ENCODE measurements around the gene TMEM141. TPM values are rescaled to one million over a fixed set of nuclear protein-coding genes. Genes with fewer than 3 reads are reported as not detected.

TMEM141 gene
- 10 to 100 TPM; 29.3 to 47.7 (median 35.7) TPM for polyA plus RNA-seq (ENCODE audit: low read depth in 6 of 6)

DNA sequence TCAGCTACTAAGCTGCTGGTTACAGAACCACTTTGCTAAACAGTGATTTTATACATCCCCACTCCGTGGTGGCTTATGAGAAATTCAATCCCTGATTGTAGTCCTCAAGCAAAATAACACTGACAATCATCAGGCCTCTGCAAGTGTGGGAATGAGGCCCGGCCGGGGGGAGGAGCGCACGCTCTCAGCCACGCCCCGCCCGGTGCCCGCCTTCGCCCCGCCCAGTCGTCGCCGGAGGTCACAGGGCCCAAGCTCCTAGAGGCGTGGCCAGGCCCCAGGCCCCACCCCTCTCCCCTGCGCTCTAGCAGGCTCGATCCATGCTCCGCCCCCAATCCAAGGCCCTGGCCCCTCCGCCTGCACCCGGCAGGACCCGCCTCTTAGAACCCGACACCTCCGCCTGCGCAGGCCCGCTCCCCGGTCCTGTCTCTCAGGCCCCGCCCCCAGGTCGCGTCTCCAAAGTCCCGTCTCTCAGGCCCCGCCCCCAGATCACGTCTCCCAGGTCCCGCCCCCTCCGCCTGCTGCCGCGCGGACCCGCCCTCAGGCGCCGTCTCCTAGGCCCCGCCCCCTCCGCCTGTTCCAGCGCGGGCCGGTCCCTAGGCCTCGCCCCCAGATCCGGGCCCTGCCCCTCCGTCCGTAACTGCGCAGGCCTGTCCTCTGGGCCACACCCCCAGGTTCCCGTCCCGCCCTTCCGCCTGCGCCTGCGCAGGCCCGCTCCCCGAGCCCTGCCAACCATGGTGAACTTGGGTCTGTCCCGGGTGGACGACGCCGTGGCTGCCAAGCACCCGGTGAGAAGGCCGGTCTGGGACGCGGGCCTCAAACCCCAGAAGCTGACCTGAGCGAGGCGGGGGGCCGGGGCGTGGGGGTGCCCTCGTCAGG is at the start of gene TMEM141:
Gene TMEM141 (plus strand): TSS at position 705 of the 876 bp plus-strand sequence. CDS start 27 bp downstream, at position 732.
- DNase-seq, result peak; percentile 99
- Mint-ChIP-seq H3K9me3 (no peaks in the 10 kb centered on the region), H3K27me3 (no peaks in the 10 kb centered on the region), H3K4me1 (peaks cover 12 to 15% (median 14%) of the 10 kb centered on the region in 3 donors), H3K4me3 (peak within 1 kb of the TSS; percentile 77 to 92 (median 88)), H3K27ac (peak within 1 kb of the TSS; percentile 96 to 99 (median 99)), H3K36me3 (no peaks in the 10 kb centered on the region)
- ATAC-seq (ENCODE audit: low read depth in 2 of 2), result peak; percentile 82 to 83

DNA sequence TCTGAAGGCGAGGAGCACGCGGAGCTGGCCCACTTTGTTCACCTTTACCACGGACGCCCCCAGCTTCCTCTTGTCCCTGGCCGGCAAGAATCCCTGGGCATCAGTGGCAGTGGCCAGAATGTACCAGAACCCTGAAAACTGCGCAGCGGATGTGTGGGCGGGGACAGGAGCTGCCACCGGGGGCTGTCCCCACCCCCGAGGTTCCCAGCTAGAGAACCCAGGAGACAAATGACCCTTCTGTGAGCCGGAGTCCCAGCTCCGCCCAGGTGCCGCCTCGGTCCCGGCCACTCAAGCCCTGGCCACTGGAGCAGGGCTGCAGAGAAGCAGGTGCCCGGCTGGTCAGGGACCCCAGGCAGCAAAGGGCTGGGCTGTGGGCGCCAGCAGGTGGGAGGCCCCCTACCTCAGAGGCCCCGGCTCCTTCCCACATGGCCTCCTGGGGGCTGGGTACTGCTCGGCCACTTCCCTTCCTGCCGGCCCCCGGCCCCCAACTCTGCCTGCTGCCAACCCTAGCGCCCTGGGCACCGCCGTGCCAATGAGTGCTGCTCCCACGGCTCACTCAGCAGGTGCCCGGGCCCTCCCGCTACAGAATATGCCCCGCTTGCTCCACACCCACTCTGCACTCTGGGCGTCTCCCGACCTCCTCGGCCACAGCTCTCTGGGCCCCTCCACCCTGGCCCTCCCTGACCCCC is 49.1 kb upstream of the TMEM141 start:
- H3K4me3 Mint-ChIP-seq, result peak overlapping the region; percentile 85 to 97 (median 94)

DNA sequence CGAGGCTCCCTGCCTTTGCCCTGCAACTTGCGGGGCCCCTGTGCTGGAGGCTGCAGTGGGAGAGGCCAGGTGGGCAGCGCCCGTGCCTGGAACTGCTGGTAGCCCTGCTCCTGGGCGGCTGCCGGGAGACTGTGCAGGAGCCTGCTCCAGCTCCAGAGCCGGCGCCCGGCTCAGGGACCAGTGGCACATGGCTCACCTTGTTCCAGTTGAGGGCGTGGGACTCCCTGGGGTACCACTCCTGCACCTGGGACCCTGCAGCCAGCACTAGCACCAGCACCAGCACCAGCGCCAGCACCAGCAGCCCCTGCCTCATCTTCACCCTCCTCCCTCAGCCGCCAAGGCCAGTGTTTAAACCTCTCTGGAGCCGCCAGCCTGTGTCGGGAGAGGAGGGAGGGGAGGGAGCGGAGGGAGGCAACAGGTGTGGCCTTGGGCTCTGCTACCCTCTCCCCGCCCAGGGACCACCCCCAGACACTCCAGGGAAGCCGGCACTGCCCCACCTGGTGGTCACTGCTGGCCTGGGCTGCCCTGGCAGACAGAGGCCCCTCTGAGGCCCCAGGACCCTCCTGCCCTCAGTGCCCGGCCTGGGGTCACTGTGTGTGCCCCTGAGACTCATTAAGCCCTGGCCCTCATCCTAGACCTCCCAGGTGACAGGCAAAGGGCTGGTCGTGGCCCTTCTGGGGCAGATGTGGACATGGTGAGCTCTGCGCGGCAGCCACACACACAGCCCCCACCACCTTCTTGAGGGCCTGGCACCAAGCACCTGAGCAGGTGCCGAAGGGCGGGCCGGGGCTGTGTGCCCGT is 48.4 kb upstream of the TMEM141 start, which contains the start of gene LCN10:
Gene LCN10 (minus strand): TSS at position 350 of the 801 bp plus-strand sequence. CDS start 37 bp downstream, at position 313.
- peaks cover 0 to 14% of the 10 kb centered on the region in 2 donors for H3K36me3 Mint-ChIP-seq
- H3K9me3 Mint-ChIP-seq, result no peaks in the 10 kb centered on the region
- peak within 1 kb of the TSS; percentile 85 to 97 (median 94) for H3K4me3 Mint-ChIP-seq
- H3K4me1 Mint-ChIP-seq, result peaks cover 40 to 68% (median 54%) of the 10 kb centered on the region in 3 donors
- no peaks in the 10 kb centered on the region for H3K27me3 Mint-ChIP-seq
- ATAC-seq (ENCODE audit: low read depth in 2 of 2), result peak; percentile 7 to 11
- peak within 1 kb of the TSS in 5 of 6 donors; percentile 69 to 95 (median 88) for H3K27ac Mint-ChIP-seq
- no peak for DNase-seq

More for the DNA sequence above, 49.1 kb upstream of the TMEM141 start:
- DNase-seq (peak; percentile 64), ATAC-seq (ENCODE audit: low read depth in 2 of 2) (peak; percentile 70 to 74)
- Mint-ChIP-seq H3K27me3 (no peaks in the 10 kb centered on the region), H3K36me3 (peaks cover 0 to 14% of the 10 kb centered on the region in 2 donors), H3K9me3 (no peaks in the 10 kb centered on the region), H3K27ac (peak overlapping the region in 4 of 6 donors; percentile 87 to 95 (median 92)), H3K4me1 (peaks cover 38 to 64% (median 52%) of the 10 kb centered on the region in 3 donors)

DNA sequence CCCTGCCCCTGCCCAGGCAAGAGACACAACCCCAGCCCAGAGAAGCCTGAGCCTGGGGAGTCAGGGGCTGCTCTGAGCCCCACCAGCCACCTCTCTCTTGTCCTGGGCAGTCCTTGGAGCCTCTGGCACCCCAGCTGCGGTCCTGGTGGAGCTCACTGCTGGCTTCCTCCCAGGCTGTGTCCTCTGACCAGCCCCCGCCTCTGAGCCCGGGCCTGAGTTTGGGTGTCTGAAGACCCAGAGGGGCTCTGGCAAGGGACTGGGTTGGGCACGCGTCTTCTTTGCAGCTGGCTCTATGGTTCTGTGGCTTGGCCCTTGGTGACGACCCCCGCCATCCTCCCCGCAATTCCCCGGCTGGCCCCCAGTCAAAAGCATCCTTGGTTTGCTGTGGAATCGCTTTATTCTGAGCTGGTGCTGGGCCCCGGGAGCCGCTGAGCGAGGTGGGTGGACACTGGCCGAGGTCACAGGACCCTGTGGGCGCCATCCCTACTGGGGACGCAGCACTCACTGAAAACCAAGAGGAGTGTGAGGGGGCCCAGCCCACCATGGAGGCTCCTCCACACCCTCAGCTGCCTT is 47.4 kb upstream of the TMEM141 start:
- H3K27ac Mint-ChIP-seq, result peak overlapping the region in 3 of 6 donors; percentile 41 to 87 (median 78)

DNA sequence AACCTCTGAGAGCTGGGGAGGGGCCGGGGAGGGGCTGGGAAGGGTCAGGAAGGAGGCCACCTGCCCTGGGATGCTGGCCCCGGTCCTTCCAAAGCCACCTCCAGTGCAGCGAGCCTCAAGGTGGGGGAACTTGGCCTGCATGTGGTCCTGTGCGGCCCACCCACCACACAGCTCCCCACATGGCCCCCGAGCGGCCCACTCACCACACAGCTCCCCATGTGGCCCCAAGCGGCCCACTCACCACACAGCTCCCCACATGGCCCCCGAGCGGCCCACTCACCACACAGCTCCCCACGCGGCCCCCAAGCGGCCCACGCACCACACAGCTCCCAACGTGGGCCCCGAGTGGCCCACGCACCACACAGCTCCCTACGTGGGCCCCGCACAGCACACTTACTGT is 46.4 kb upstream of the TMEM141 start:
- Mint-ChIP-seq H3K4me3 (peak overlapping the region in 1 of 8 donors; percentile 45), H3K9me3 (peaks cover 0 to 1% (median 0%) of the 10 kb centered on the region in 7 donors), H3K4me1 (peaks cover 42 to 71% (median 57%) of the 10 kb centered on the region in 3 donors), H3K27me3 (no peaks in the 10 kb centered on the region), H3K36me3 (no peaks in the 10 kb centered on the region), H3K27ac (peak overlapping the region in 1 of 6 donors; percentile 66)
- no peak for ATAC-seq (ENCODE audit: low read depth in 2 of 2)
- no peak for DNase-seq

More for the DNA sequence above, 47.4 kb upstream of the TMEM141 start:
- Mint-ChIP-seq H3K4me1 (peaks cover 41 to 69% (median 56%) of the 10 kb centered on the region in 3 donors), H3K36me3 (peaks cover 0 to 7% of the 10 kb centered on the region in 2 donors), H3K4me3 (peak overlapping the region; percentile 47 to 97 (median 90)), H3K27me3 (no peaks in the 10 kb centered on the region), H3K9me3 (no peaks in the 10 kb centered on the region)
- no peak for ATAC-seq (ENCODE audit: low read depth in 2 of 2)
- DNase-seq, result no peak

DNA sequence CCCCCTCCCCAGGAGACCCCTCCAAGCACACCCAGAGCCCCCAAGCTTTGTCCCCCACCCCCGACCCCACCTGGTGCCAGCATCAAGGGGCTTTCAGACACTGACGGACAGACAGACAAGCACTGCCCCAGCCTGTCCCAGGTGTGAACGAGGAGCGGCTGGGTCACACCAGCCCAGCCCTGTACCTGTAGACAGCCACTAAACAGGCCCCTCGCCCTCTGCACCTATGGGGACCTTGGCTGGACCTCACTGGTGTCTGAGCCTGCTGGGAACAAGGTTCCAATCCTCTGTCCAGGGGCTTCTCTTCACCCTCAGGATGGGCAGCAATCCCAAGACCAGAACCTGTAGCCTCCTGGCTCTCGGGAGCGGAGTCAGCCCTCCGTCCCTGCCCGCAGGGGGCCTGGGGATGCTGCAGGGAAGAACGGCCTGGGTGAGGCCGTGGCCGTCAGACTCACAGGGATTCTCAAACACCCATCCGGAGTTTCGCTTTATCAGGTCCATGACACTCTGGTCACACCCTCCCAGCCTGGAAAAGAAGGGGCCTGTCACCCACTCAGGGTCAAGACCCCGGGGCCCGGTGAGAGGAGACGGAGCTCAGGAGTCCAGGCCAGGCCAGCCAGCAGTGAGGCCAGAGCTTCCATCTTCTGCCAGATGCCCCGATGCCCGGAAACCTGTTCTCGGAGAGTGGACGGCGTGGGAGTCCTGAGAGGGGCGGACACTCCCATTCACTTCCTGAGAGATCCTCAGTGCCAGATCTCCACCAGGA is 45.6 kb upstream of the TMEM141 start:
- Mint-ChIP-seq H3K9me3 (peaks cover 0 to 5% (median 2%) of the 10 kb centered on the region in 7 donors), H3K4me3 (no peak overlapping the region), H3K27me3 (no peaks in the 10 kb centered on the region), H3K36me3 (no peaks in the 10 kb centered on the region), H3K27ac (peak overlapping the region in 2 of 6 donors; percentile 19 to 66), H3K4me1 (peaks cover 45 to 75% (median 60%) of the 10 kb centered on the region in 3 donors)
- no peak for DNase-seq
- no peak for ATAC-seq (ENCODE audit: low read depth in 2 of 2)

DNA sequence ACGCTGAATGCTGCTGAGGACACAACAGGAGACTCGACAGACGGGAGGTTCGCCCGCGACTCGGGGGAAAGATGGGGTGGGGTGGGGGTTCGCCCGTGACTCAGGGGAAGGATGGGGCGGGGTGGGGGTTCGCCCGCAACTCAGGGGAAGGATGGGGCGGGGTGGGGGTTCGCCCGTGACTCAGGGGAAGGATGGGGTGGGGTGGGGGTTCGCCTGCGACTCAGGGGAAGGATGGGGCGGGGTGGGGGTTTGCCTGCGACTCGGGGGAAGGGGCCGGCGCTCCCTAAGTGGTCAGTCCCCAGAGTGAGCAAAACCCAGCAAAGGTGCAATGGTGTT is 45.0 kb upstream of the TMEM141 start:
- H3K27ac Mint-ChIP-seq, result peak overlapping the region in 1 of 6 donors; percentile 26
- DNase-seq (no peak), ATAC-seq (ENCODE audit: low read depth in 2 of 2) (no peak)
- no peaks in the 10 kb centered on the region for H3K27me3 Mint-ChIP-seq
- H3K4me1 Mint-ChIP-seq, result peaks cover 45 to 75% (median 64%) of the 10 kb centered on the region in 3 donors
- H3K36me3 Mint-ChIP-seq, result no peaks in the 10 kb centered on the region
- H3K9me3 Mint-ChIP-seq, result peaks cover 0 to 9% (median 2%) of the 10 kb centered on the region in 7 donors
- H3K4me3 Mint-ChIP-seq, result no peak overlapping the region

DNA sequence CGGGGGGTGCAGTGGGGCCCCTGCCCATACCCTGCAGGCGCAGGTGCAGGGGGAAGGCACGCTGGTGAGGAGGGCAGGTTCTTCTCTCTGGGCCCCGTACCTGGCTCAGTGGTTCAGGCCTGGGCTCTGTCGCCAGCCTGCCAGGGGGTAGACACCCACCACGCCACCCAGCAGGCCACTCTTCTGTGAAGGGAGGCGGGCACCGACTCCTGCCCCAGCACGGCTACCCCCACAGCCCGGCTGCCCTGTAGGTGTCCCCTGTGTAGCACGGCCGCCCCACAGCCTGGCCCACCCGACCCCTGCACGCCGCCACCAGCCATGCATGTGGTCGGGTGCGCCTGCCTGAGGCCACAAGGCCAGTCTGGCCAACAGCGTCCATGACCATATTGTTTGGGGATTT is 44.5 kb upstream of the TMEM141 start:
- Mint-ChIP-seq H3K36me3 (peaks cover 0 to under 1% of the 10 kb centered on the region in 2 donors), H3K27ac (no peak overlapping the region), H3K9me3 (peaks cover 0 to 11% (median 3%) of the 10 kb centered on the region in 7 donors), H3K4me1 (peaks cover 41 to 70% (median 63%) of the 10 kb centered on the region in 3 donors), H3K4me3 (peak overlapping the region in 1 of 8 donors; percentile 37), H3K27me3 (no peaks in the 10 kb centered on the region)
- DNase-seq (no peak), ATAC-seq (ENCODE audit: low read depth in 2 of 2) (no peak)

DNA sequence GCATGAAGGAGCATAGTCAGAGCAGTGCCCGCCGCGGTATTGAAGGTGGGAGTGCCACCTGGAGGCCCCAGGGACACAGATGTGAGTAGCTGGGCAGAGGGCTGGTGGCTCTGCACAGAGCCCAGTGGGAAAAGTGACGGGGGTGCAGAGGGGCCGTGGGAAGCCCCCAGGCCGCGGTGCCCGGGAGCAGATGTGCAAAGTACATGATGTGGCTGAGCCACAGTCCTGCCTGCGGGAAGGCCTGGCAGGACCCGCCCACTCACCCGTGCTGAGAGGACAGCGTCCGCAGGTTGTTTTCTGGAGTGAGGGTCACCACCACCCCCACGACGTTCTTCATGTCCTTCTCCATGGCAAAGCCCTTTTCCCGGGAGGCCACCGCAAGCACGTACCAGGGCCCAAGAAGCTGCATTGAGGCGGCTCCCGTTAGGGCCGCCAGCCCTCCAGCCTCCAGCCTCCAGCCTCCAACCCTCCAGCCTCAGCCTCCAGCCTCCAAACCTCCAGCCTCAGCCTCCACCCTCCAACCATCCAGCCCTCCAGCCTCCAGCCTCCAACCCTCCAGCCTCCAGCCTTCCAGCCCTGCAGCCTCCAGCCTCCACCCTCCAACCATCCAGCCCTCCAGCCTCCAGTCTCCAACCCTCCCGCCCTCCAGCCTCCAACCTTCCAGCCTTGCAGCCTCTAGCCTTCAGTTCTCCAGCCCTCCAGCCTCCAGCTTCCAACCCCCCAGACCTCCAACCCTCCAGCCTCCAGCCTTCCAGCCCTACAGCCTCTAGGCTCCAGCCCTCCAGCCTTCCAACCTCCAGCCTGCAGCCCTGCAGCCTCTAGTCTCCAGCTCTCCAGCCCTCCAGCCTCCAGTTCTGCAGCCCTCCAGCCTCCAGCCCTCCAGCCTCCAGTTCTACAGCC is 43.7 kb upstream of the TMEM141 start:
- DNase-seq, result no peak
- Mint-ChIP-seq H3K4me3 (peak overlapping the region in 3 of 8 donors; percentile 8 to 56 (median 37)), H3K4me1 (peaks cover 41 to 64% (median 63%) of the 10 kb centered on the region in 3 donors)

DNA sequence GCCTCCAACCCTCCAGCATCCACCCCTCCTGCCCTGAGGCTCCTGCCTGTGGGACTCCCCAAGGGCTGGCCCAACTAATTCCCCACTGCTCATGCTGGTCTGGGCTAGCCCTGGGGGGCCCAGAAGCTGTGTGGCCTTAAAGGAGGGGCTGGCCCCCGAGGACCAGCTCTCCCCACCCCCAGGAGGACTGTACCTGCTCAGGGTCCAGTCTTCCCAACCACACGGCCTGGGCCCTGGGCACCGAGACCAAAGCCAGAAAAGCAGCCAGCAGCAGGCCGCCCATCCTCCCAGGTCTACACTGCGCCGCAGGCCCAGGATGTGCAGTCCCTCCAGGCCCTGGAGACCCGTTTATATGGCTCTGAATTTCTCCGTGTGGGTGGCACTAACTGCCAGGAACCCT is 42.9 kb upstream of the TMEM141 start, which contains the start of gene LCN6:
Gene LCN6 (minus strand): TSS at position 325 of the 400 bp plus-strand sequence. CDS start 42 bp downstream, at position 283.
- H3K27ac Mint-ChIP-seq, result peak within 1 kb of the TSS; percentile 95 to 99 (median 98)
- peaks cover 8 to 15% of the 10 kb centered on the region in 2 donors for H3K36me3 Mint-ChIP-seq

More for the DNA sequence above, 43.7 kb upstream of the TMEM141 start:
- peak overlapping the region in 5 of 6 donors; percentile 59 to 95 (median 81) for H3K27ac Mint-ChIP-seq
- no peaks in the 10 kb centered on the region for H3K27me3 Mint-ChIP-seq
- H3K9me3 Mint-ChIP-seq, result peaks cover 2 to 19% (median 11%) of the 10 kb centered on the region in 7 donors
- H3K36me3 Mint-ChIP-seq, result peaks cover 3 to 8% of the 10 kb centered on the region in 2 donors
- no peak for ATAC-seq (ENCODE audit: low read depth in 2 of 2)

More for the DNA sequence above, 42.9 kb upstream of the TMEM141 start, which contains the start of gene LCN6:
- Mint-ChIP-seq H3K27me3 (no peaks in the 10 kb centered on the region), H3K4me3 (peak within 1 kb of the TSS; percentile 60 to 90 (median 78)), H3K9me3 (peaks cover 6 to 25% (median 17%) of the 10 kb centered on the region in 7 donors), H3K4me1 (peaks cover 37 to 62% (median 61%) of the 10 kb centered on the region in 3 donors)
- ATAC-seq (ENCODE audit: low read depth in 2 of 2), result no peak
- no peak for DNase-seq

All from naive B cell (primary cell).